NB4 (cell line): ENCODE results near the gene TMPRSS12.

ENCODE experiments used
- CTCF ChIP-seq: IDR thresholded peaks from one replicate; pipeline ENCODE4 v1.5.1; 2012; ENCODE audit warnings: low read depth, low read length
- MYC ChIP-seq: IDR thresholded peaks from 2 replicates; pipeline ENCODE4 v1.6.1; 2011; ENCODE audit warnings: low read depth, low read length

DNA sequence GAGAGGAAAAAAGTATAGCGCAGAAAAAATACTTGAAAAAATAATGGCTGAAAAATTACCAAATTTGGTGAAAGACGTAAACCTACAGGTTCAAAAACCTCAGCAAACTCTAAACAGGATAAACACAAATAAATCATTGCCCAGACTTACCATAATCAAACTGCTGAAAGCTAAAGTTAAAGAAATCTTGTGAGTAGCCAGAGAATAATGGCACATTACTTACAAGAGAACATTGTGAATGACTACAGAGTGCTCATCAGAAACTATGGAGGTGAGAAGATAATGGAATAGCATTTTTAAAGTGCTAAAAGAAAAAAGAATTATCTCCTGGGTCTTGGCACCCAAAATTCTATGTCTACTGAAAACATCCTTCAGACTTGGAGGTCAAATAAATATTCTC is 42.8 kb upstream of the TMPRSS12 start:
- TF ChIP-seq MYC (no peak), CTCF (no peak)
